Activated naive CD8-positive, alpha-beta T cell treated with anti-CD3 and anti-CD28 coated beads for 36 hours (primary cell): ENCODE measurements around the gene ARRB2. TPM values are rescaled to one million over a fixed set of nuclear protein-coding genes. Genes with fewer than 3 reads are reported as not detected.
A peak's percentile ranks its signal among the peaks of the same experiment; 100 is the strongest.
"Not testable (repeated sequence)": the region's sequence is repeated elsewhere in the genome, so short reads cannot be mapped to it uniquely, and the experiment has no call there.

Experiments used
- DNase-seq: peaks from one replicate; pipeline ENCODE4 v3.0.0; 2021
- H3K27ac Mint-ChIP-seq: one replicate; pipeline ENCODE4 v1.8.0; 2022; ENCODE audit warnings: mild to moderate bottlenecking, moderate library complexity, mixed read lengths
- H3K27me3 Mint-ChIP-seq: one replicate; pipeline ENCODE4 v1.8.0; 2022; ENCODE audit warnings: mild to moderate bottlenecking, mixed read lengths
- H3K36me3 Mint-ChIP-seq: one replicate; pipeline ENCODE4 v1.8.0; 2021; ENCODE audit warnings: mild to moderate bottlenecking, mixed read lengths
- H3K4me1 Mint-ChIP-seq: one replicate; pipeline ENCODE4 v1.8.0; 2021; ENCODE audit warnings: mixed read lengths
- H3K4me3 Mint-ChIP-seq: one replicate; pipeline ENCODE4 v1.8.0; 2022; ENCODE audit warnings: mild to moderate bottlenecking, moderate library complexity, mixed read lengths
- H3K9me3 Mint-ChIP-seq: one replicate; pipeline ENCODE4 v1.8.0; 2022; ENCODE audit warnings: mixed read lengths
- total RNA-seq, 2 experiments: library from RNA; stranded (reverse); gene quantifications; one replicate each; pipeline ENCODE4 v1.2.3, GENCODE V29; 2021

The ARRB2 gene
- total RNA-seq, 2 experiments from 2014 or later = 161 to 170 TPM

DNA sequence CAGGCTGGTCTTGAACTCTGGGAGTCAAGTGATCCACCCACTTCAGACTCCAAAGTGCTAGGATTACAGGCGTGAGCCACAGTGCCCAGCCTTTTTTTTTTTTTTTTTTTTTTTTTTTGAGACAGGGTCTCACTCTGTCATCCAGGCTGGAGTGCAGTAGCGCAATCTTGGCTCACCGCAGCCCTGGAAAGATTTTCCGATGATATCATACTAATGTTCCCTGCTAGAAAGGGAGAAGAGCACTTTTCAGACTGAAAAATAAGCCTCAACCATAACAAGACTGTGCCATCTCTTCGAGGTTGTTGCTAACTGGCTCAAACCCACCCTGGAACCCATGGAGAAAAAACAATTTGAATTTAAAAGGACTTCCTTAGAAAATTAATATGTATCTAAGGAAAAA is 26.7 kb upstream of the ARRB2 start:
- DNase-seq, H3K27ac Mint-ChIP-seq, H3K27me3 Mint-ChIP-seq, H3K4me3 Mint-ChIP-seq, H3K4me1 Mint-ChIP-seq, H3K9me3 Mint-ChIP-seq: not testable (repeated sequence)
- peaks cover 40% of the 10 kb centered on the region for H3K36me3 Mint-ChIP-seq

DNA sequence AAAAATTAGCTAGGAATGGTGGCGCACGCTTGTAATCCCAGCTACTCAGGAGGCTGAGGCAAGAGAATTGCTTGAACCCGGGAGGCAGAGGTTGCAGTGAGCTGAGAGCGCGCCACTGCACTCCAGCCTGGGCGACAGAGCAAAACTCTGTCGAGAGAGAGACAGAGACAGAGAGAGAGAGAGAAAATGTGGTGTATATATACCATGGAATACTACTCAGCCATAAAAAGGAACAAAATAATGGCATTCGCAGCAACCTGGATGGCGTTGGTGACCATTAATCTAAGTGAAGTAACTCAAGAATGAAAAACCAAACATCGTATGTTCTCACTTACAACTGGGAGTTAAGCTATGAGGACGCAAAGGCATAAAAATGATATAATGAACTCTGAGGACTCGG is 20.6 kb upstream of the ARRB2 start:
- not testable (repeated sequence) for DNase-seq, H3K27ac Mint-ChIP-seq, H3K9me3 Mint-ChIP-seq, H3K4me3 Mint-ChIP-seq, H3K27me3 Mint-ChIP-seq
- peaks cover 52% of the 10 kb centered on the region for H3K36me3 Mint-ChIP-seq
- peaks cover 30% of the 10 kb centered on the region for H3K4me1 Mint-ChIP-seq

DNA sequence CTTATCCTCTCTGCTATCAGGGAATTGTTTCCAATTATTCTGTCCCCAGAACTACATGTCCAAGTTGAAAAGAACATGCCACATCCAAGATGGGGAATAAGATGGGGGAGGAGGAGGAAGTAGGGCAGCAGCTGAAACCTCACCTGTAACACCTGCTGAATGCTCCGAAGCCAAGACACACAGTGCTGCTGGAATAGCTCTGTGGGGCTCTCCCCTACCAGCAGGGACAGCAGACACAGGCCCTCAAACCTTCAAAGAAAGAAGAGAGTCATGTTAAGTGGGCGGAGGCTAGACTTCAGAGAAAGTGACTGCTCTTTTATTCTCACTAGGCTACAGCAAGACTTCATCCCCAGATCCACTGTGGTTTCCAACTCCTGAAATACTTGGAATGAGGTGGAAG is 19.7 kb upstream of the ARRB2 start:
- H3K27ac Mint-ChIP-seq = no peak overlapping the region
- no peaks in the 10 kb centered on the region for H3K9me3 Mint-ChIP-seq
- peaks cover 30% of the 10 kb centered on the region for H3K4me1 Mint-ChIP-seq
- no peaks in the 10 kb centered on the region for H3K27me3 Mint-ChIP-seq
- peaks cover 50% of the 10 kb centered on the region for H3K36me3 Mint-ChIP-seq
- no peak overlapping the region for H3K4me3 Mint-ChIP-seq
- no peak for DNase-seq

DNA sequence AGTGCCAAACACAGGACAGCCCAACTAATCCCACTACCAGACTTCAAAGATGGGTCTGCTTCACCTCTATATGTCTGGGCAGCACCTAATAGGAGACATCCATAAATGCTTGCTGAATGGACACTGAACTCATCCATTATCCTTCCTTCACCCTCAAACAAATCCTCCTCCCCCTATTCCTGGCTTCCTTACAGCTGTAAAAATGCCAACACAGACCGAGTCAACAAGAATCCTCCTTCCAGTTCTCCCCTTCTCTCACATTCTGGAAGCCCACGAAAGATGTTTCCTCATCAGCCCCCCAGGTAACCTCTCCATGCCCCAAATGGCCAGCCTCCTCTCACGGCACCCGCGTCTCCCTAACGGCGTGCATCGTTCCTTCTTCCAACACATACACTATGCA is 18.7 kb upstream of the ARRB2 start:
- no peak overlapping the region for H3K4me3 Mint-ChIP-seq
- no peak overlapping the region for H3K27ac Mint-ChIP-seq
- no peaks in the 10 kb centered on the region for H3K9me3 Mint-ChIP-seq
- peaks cover 35% of the 10 kb centered on the region for H3K4me1 Mint-ChIP-seq
- peaks cover 51% of the 10 kb centered on the region for H3K36me3 Mint-ChIP-seq
- no peaks in the 10 kb centered on the region for H3K27me3 Mint-ChIP-seq
- DNase-seq = no peak

DNA sequence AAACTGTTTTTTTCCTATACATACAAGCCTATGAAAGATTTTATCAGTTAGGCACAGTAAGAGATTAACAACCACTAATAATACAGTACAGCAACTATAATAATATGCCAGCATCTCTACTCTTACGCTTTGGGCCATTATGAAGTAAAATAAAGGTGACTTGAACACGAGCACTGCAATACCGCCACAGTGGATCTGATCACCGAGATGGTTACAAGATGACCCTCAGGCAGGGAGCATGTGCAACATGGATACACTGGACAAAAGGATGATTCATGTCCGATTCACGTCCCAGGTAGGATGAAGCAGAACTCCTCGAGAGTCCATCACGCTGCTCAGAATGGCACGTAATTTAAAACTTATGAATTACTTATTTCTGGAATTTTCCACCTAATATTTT is 17.0 kb upstream of the ARRB2 start:
- Mint-ChIP-seq H3K4me1 (peaks cover 40% of the 10 kb centered on the region), H3K27ac (no peak overlapping the region), H3K9me3 (no peaks in the 10 kb centered on the region), H3K27me3 (no peaks in the 10 kb centered on the region), H3K4me3 (no peak overlapping the region), H3K36me3 (peaks cover 48% of the 10 kb centered on the region)
- DNase-seq = no peak

DNA sequence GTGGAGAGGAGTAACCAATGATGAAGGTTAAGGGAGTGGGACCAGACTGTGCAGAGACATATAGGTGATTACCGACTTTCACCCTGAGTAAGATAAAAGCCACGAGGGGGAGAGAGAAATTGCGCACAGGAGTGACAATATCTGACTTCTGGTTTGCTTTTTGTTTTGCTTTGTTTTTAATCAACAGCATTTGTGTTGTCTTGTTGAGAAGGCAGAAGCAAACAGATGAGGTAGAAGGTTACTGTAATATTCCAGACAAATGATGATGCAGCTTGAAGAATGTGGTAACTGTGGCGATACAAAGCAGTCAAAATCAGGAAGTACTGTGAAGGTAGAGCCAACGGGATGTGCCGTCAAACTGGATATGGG is 14.0 kb upstream of the ARRB2 start:
- Mint-ChIP-seq H3K36me3 (peaks cover 27% of the 10 kb centered on the region), H3K9me3 (no peaks in the 10 kb centered on the region), H3K27me3 (no peaks in the 10 kb centered on the region), H3K4me1 (peaks cover 35% of the 10 kb centered on the region), H3K4me3 (no peak overlapping the region), H3K27ac (peak overlapping the region; percentile 39)
- DNase-seq = no peak

DNA sequence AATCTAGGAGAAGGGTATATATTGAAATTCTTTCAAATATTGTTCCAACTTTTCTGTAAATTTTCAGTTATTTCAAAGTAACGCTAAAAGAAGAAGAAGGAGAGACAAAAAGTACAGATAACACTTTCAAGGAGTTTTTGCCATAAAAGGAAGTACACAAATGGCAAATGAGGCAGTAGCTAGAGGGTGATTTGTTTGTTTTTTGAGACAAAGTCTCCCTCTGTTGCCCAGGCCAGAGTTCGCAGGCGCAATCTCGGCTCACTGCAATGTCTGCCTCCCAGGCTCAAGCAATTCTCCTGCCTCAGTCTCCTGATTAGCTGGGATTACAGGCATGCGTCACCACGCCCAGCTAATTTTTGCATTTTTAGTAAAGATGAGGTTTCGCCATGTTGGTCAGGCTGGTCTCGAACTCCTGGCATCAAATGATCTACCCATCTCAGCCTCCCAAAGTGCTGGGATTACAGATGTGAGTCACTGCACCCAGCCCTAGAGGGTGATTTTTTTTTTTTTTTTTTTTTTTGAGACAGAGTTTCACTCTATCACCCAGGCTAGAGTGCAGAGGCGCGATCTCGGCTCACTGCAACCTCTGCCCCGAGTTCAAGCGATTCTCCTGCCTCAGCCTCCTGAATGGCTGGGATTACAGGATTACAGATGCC is 10.9 kb upstream of the ARRB2 start:
- Mint-ChIP-seq H3K36me3 (peaks cover 37% of the 10 kb centered on the region), H3K4me1 (peaks cover 43% of the 10 kb centered on the region)
- H3K27ac Mint-ChIP-seq, H3K4me3 Mint-ChIP-seq, H3K27me3 Mint-ChIP-seq, DNase-seq, H3K9me3 Mint-ChIP-seq: not testable (repeated sequence)

DNA sequence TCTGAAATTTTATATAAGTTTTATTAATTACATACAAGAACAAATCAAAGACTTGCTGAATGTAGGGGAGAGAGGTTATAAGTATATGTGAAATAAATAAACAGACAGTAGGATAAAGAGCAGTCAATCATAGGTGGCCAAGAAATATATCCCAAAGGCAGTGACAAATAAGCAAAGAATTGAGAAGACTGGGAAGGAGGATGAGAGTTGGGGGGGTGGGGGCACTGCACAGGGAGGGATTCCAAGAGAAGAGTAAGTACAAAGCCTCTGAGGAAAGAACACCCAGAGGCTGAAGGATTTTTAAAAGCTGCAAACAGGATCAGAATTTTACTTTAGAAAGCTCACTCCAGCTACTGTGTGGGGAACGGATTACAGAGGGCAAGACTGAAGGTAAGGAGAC is 9.3 kb upstream of the ARRB2 start:
- Mint-ChIP-seq H3K4me1 (peaks cover 52% of the 10 kb centered on the region), H3K4me3 (no peak overlapping the region), H3K27me3 (no peaks in the 10 kb centered on the region), H3K36me3 (peaks cover 45% of the 10 kb centered on the region), H3K27ac (no peak overlapping the region), H3K9me3 (no peaks in the 10 kb centered on the region)
- DNase-seq = no peak

DNA sequence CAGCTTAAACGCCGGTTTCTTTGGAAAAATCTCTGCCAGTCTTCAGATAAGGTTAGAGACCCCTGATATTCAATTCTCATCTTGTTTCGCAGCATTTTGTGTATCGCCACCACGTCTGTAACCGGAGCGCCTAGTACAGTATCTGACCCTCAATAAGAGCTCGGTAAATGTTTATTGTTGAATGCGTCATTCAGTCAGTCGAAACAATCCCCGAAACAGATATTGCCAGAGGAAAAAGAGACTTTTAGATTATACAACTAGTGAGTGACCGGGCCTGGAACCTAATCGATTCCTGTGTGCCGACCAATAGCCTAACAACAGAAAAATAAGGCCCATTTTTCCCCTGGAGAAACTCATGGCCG is 7.1 kb upstream of the ARRB2 start:
- Mint-ChIP-seq H3K4me3 (peak overlapping the region; percentile 92), H3K27ac (peak overlapping the region; percentile 96), H3K36me3 (peaks cover 42% of the 10 kb centered on the region), H3K9me3 (no peaks in the 10 kb centered on the region), H3K27me3 (no peaks in the 10 kb centered on the region), H3K4me1 (peaks cover 49% of the 10 kb centered on the region)
- DNase-seq = no peak

DNA sequence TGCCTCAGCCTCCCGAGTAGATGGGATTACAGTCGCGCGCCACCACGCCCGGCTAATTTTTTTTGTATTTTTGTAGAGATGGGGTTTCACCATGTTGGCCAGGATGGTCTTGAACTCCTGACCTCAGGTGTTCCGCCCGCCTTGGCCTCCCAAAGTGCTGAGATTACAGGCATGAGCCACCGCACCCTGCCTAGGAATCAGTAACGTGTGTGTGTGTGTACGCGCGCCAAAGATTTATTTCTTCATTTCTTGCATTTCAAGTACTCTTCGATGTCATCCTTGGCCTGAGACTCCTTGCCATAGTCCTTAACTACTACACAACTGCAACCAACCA is 5.9 kb upstream of the ARRB2 start:
- H3K4me1 Mint-ChIP-seq = peaks cover 52% of the 10 kb centered on the region

DNA sequence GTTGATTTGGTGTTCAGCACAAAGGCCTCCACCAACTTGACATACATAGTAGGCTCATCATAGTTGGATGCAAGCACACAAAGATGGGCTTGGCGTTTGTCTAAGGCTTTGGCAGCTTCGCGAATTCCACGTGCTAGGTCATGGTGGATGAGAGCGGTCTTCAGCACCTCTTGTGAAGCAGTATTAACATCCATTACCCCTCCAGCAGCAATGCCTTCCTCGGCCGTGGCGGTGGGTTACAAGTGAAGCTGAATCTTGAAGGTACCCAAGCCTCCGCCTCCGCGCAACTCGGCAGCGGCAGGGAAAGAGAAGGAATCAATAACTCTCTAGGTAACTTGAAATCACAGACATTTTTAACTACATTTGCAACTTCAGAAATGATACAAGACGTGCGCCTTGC is 5.4 kb upstream of the ARRB2 start:
- H3K4me1 Mint-ChIP-seq = peaks cover 52% of the 10 kb centered on the region
- no peak for DNase-seq
- no peaks in the 10 kb centered on the region for H3K9me3 Mint-ChIP-seq
- H3K36me3 Mint-ChIP-seq = peaks cover 43% of the 10 kb centered on the region
- H3K27ac Mint-ChIP-seq = peak overlapping the region; percentile 96
- peak overlapping the region; percentile 92 for H3K4me3 Mint-ChIP-seq
- no peaks in the 10 kb centered on the region for H3K27me3 Mint-ChIP-seq

More for the DNA sequence above, 5.9 kb upstream of the ARRB2 start:
- H3K36me3 Mint-ChIP-seq = peaks cover 43% of the 10 kb centered on the region
- peak overlapping the region; percentile 92 for H3K4me3 Mint-ChIP-seq
- H3K27ac Mint-ChIP-seq = peak overlapping the region; percentile 96
- not testable (repeated sequence) for DNase-seq, H3K27me3 Mint-ChIP-seq, H3K9me3 Mint-ChIP-seq

DNA sequence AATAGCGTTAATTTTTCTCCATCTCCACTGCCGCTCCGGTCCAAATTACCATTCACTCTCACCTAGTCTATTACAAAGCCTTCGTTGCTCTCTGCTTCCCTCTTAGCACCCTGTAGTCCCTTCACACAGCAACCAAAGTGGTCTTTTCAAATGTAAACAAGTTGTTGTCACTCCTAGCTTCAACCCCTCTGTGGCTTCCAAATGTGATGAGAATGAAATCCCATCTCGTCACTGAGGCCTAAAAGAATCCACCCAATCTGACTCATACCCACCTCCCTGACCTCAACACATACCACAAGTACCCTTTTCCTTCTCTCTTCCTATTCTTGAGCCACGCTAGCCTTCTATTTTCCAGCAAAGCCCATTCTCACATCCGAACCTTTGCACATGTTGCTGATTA is 4.3 kb upstream of the ARRB2 start:
- Mint-ChIP-seq H3K27ac (peak overlapping the region; percentile 3), H3K27me3 (no peaks in the 10 kb centered on the region), H3K4me3 (peak overlapping the region; percentile 5), H3K36me3 (peaks cover 43% of the 10 kb centered on the region), H3K4me1 (peaks cover 49% of the 10 kb centered on the region), H3K9me3 (no peaks in the 10 kb centered on the region)
- DNase-seq = no peak

DNA sequence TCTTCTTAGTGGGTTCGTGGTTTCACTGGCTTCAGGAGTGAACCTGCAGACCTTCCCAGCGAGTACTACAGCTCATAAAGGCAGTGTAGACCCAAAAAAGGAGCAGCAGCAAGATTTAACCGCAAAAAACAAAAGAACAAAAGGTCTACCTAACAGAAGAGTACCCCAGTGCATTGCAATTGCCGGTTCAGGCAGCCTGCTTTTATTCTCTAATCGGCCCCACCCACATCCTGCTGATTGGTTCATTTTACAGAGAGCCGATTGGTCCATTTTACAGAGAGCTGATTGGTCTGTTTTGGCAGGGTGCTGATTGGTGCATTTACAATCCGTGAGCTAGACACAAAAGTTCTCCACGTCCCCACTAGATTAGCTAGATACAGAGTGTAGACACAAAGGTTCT is 2.0 kb upstream of the ARRB2 start:
- Mint-ChIP-seq H3K4me3 (peak overlapping the region; percentile 52), H3K27ac (peak overlapping the region; percentile 65), H3K4me1 (peaks cover 43% of the 10 kb centered on the region), H3K9me3 (no peaks in the 10 kb centered on the region), H3K27me3 (no peaks in the 10 kb centered on the region), H3K36me3 (peaks cover 43% of the 10 kb centered on the region)
- peak; percentile 74 for DNase-seq

DNA sequence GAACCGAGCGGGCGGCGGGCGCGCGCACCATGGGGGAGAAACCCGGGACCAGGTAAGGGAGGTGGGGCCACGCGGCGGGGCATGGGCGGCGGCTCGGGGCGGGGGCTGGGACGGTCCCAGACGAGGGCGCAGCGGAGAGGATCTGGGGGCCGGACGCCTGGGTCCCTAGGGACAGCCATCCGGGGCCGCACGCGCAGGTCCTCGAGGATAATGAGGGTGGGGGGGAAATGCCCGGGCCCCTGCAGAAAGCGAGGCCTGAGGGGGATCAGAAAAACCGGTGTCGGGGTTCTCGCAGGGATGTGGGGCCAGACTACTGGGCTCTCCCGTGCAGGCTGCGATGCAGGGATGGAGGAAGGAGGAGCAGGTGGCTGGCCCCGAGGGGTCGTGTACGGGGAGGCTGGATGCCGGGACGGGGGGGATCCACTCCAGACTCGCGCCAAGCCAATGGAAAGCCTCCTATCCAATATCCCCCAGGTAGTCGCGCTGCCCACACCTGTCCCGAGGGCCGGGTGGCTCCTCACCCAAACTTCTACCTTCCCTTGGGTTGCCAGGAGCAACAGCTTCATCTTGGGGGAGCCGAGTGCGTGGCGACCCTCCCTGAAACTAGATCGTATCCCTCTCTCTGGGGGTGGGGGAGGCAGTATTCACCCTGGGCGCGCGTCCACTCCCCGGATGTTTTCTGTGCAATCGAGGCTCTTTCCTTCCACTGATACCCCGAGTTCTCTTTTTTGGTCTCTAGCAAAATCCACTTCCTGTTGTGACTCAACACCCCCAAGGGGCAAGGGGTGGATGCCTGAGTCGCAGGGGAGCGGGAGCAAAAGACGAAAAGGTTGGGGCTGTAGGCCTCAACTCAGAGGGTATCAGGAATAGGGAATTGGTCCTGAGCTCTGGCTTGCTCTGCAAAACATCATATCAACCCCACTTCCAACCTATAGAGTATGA is 532 bp downstream of the ARRB2 start:
- Mint-ChIP-seq H3K9me3 (no peaks in the 10 kb centered on the region), H3K36me3 (peaks cover 41% of the 10 kb centered on the region), H3K27ac (peak overlapping the region; percentile 99), H3K27me3 (no peaks in the 10 kb centered on the region), H3K4me3 (peak overlapping the region; percentile 98), H3K4me1 (peaks cover 53% of the 10 kb centered on the region)
- peak; percentile 52 for DNase-seq

DNA sequence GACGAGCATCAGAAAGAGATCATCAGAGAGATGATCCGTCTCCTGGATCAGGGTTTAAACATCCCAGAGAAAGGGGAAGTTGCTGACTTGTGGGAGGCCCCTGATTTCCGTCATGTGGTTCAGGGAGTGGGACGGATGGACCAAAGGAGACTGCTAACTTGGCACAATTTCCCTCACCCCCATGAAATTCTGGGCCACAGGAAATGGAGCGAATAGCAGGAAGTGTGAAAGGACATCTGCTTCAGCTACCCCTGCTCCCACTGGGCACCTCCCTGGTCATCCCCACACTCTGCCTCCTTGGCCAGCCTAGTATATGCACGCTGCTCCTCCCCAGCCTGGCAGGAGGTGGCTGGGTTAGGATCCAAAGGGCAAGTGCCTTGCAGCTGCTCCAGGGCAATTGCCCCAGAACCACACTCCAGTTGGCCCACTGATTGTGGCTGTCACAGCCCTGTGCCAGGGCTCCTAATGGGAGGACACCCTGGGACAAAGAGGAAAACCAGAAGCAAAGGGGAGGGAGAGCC is 1.3 kb downstream of the ARRB2 start:
- DNase-seq = no peak
- H3K36me3 Mint-ChIP-seq = peaks cover 35% of the 10 kb centered on the region
- H3K27me3 Mint-ChIP-seq = no peaks in the 10 kb centered on the region
- peaks cover 48% of the 10 kb centered on the region for H3K4me1 Mint-ChIP-seq
- H3K4me3 Mint-ChIP-seq = peak overlapping the region; percentile 98
- no peaks in the 10 kb centered on the region for H3K9me3 Mint-ChIP-seq
- H3K27ac Mint-ChIP-seq = peak overlapping the region; percentile 99
